IMR-90 (cell line): ENCODE data around the gene AKT1S1. TPM values are rescaled to one million over a fixed set of nuclear protein-coding genes. Genes with fewer than 3 reads are reported as not detected.

ENCODE experiments used
- ATAC-seq: fragments of 200-7000 bp; cut with Tn5 transposase; 2 replicates; pipeline ENCODE4 v1.9.1; 2020; ENCODE audit warnings: low read depth, mild to moderate bottlenecking, moderate library complexity
- BruUV-seq: library from RNA; stranded (reverse); fragments of 400-500 nt; replicated peaks from 2 replicates; lab custom pipeline; 2021; lab: Mats Ljungman, UMichigan
- CTCF ChIA-PET: fragments of 300-600 bp; formaldehyde crosslinking; extraction: SDS; loops from one replicate; lab custom pipeline; 2021; ENCODE audit warnings: antibody characterized with exemption; lab: Yijun Ruan, JAX
- POLR2A ChIA-PET: fragments of 300-600 bp; sonication (Branson Sonifier 250); formaldehyde crosslinking; loops from one replicate; lab custom pipeline; 2022; ENCODE audit warnings: antibody characterized with exemption; ENCODE audit not compliant: unreplicated experiment; lab: Charles Lee
- DNase-seq: peaks from one replicate; pipeline ENCODE4 v3.0.0; 2013
- H2AFZ ChIP-seq: replicated peaks from 2 replicates; pipeline ENCODE3; 2013; ENCODE audit warnings: low read length, mild to moderate bottlenecking; ENCODE audit not compliant: poor library complexity
- H2AK5ac ChIP-seq: 2 replicates; pipeline ENCODE4 v1.6.1; 2013; ENCODE audit warnings: low read depth, low read length, inconsistent platforms
- H2AK9ac ChIP-seq: replicated peaks from 2 replicates; pipeline ENCODE3; 2013; ENCODE audit warnings: mild to moderate bottlenecking, low read depth, low read length, moderate library complexity; ENCODE audit not compliant: poor library complexity
- H2BK120ac ChIP-seq: 2 replicates; pipeline ENCODE4 v1.6.1; 2013; ENCODE audit warnings: low read depth, low read length, inconsistent platforms
- H2BK15ac ChIP-seq: 3 replicates; pipeline ENCODE4 v1.6.1; 2013; ENCODE audit warnings: low read depth, low read length, inconsistent platforms
- H2BK20ac ChIP-seq: 2 replicates; pipeline ENCODE4 v1.6.1; 2013; ENCODE audit warnings: low read depth, mild to moderate bottlenecking, inconsistent platforms, low read length, moderate library complexity
- H2BK5ac ChIP-seq: 2 replicates; pipeline ENCODE4 v1.6.1; 2013; ENCODE audit warnings: mild to moderate bottlenecking, low read depth, low read length, inconsistent platforms; ENCODE audit not compliant: poor library complexity, severe bottlenecking
- H3K14ac ChIP-seq: replicated peaks from 2 replicates; pipeline ENCODE4 v1.6.1; 2013; ENCODE audit warnings: low read depth, low read length, inconsistent platforms
- H3K18ac ChIP-seq: 2 replicates; pipeline ENCODE4 v1.6.1; 2013; ENCODE audit warnings: low read depth, low read length, control low read depth
- H3K23ac ChIP-seq: 2 replicates; pipeline ENCODE4 v1.6.1; 2013; ENCODE audit warnings: low read depth, low read length, inconsistent platforms
- H3K27ac ChIP-seq: 2 replicates; pipeline ENCODE4 v1.5.1; 2013; ENCODE audit warnings: mild to moderate bottlenecking, control low read depth, low read length; ENCODE audit not compliant: insufficient read depth
- H3K27me3 ChIP-seq: 2 replicates; pipeline ENCODE4 v1.6.1; 2013; ENCODE audit warnings: low read length; ENCODE audit not compliant: control insufficient read depth, insufficient read depth
- H3K36me3 ChIP-seq: 2 replicates; pipeline ENCODE4 v1.6.1; 2013; ENCODE audit warnings: low read length, mixed read lengths; ENCODE audit not compliant: control insufficient read depth, insufficient read depth
- H3K4ac ChIP-seq: 2 replicates; pipeline ENCODE4 v1.6.1; 2013; ENCODE audit warnings: low read depth, low read length, inconsistent platforms
- H3K4me1 ChIP-seq: 2 replicates; pipeline ENCODE4 v1.6.1; 2013; ENCODE audit warnings: low read length, mixed read lengths; ENCODE audit not compliant: control insufficient read depth, insufficient read depth
- H3K4me2 ChIP-seq: 2 replicates; pipeline ENCODE4 v1.6.1; 2013; ENCODE audit warnings: low read depth, mild to moderate bottlenecking, control low read depth, low read length, moderate library complexity
- H3K4me3 ChIP-seq: 2 replicates; pipeline ENCODE4 v1.5.1; 2013; ENCODE audit warnings: low read depth, mild to moderate bottlenecking, control low read depth, low read length, moderate library complexity; ENCODE audit not compliant: insufficient read depth
- H3K56ac ChIP-seq: 2 replicates; pipeline ENCODE4 v1.6.1; 2013; ENCODE audit warnings: low read length, inconsistent platforms; ENCODE audit not compliant: insufficient read depth; ENCODE audit errors: extremely low read depth
- H3K79me1 ChIP-seq, 2 experiments: 2 replicates each; pipeline ENCODE4 v1.6.1; 2013; ENCODE audit warnings: low read length in 2 of 2, inconsistent platforms in 1 of 2, low read depth in 1 of 2
- H3K9ac ChIP-seq: 2 replicates; pipeline ENCODE4 v1.6.1; 2013; ENCODE audit warnings: low read depth, low read length, control low read depth
- H3K9me1 ChIP-seq: 2 replicates; pipeline ENCODE4 v1.6.1; 2013; ENCODE audit warnings: low read length, inconsistent platforms; ENCODE audit not compliant: insufficient read depth
- H3K9me3 ChIP-seq: 2 replicates; pipeline ENCODE4 v1.6.1; 2013; ENCODE audit warnings: low read length; ENCODE audit not compliant: control insufficient read depth, insufficient read depth
- H4K20me1 ChIP-seq: 2 replicates; pipeline ENCODE4 v1.6.1; 2013; ENCODE audit warnings: low read length, inconsistent platforms; ENCODE audit not compliant: insufficient read depth
- H4K5ac ChIP-seq: 2 replicates; pipeline ENCODE4 v1.6.1; 2013; ENCODE audit warnings: mild to moderate bottlenecking, low read depth, low read length, control low read depth
- H4K8ac ChIP-seq, 2 experiments: 2 replicates each; pipeline ENCODE4 v1.6.1; 2013; ENCODE audit warnings: low read depth in 2 of 2, low read length in 2 of 2, control low read depth in 1 of 2, inconsistent platforms in 1 of 2
- H4K91ac ChIP-seq: 2 replicates; pipeline ENCODE4 v1.6.1; 2013; ENCODE audit warnings: low read depth, low read length, inconsistent platforms; ENCODE audit not compliant: insufficient read depth
- BHLHE40 ChIP-seq: fragments of 150-350 bp; IDR thresholded peaks from 2 replicates; pipeline ENCODE4 v1.6.1; 2016; ENCODE audit warnings: mild to moderate bottlenecking, low read depth, low read length
- CEBPB ChIP-seq: IDR thresholded peaks from 2 replicates; pipeline ENCODE4 v1.6.1; 2012; ENCODE audit warnings: low read depth, low read length, improper control_type of control experiment
- CHD1 ChIP-seq: IDR thresholded peaks from 2 replicates; pipeline ENCODE4 v1.6.1; 2012; ENCODE audit warnings: low read depth, low read length, improper control_type of control experiment
- FOS ChIP-seq: fragments of 150-350 bp; IDR thresholded peaks from 2 replicates; pipeline ENCODE4 v1.6.1; 2016; ENCODE audit warnings: low read depth, low read length
- MAZ ChIP-seq: IDR thresholded peaks from 2 replicates; pipeline ENCODE4 v1.6.1; 2012; ENCODE audit warnings: low read depth, mild to moderate bottlenecking, low read length, improper control_type of control experiment, moderate library complexity, borderline replicate concordance
- POLR2A ChIP-seq: IDR thresholded peaks from 2 replicates; pipeline ENCODE4 v1.6.1; 2012; ENCODE audit warnings: mild to moderate bottlenecking, low read depth, low read length
- RCOR1 ChIP-seq: IDR thresholded peaks from 2 replicates; pipeline ENCODE4 v1.6.1; 2012; ENCODE audit warnings: mild to moderate bottlenecking, low read length, improper control_type of control experiment; ENCODE audit not compliant: insufficient replicate concordance
- SMC3 ChIP-seq: fragments of 150-350 bp; IDR thresholded peaks from 2 replicates; pipeline ENCODE4 v1.6.1; 2016; ENCODE audit warnings: low read depth, mild to moderate bottlenecking, antibody characterized with exemption, low read length, moderate library complexity
- WGBS, 2 experiments: methylation state at CpG; one replicate each; pipeline versions ENCODE4 v1.1.5 to v1.1.7; 2013; ENCODE audit warnings: missing lambda C conversion rate in 2 of 2; ENCODE audit not compliant: insufficient read length in 1 of 2; ENCODE audit errors: extremely low coverage in 2 of 2; 5-methylcytosine and 5-hydroxymethylcytosine counted together
- dilution Hi-C: fragments of 300-500 bp; cut with HindIII; formaldehyde crosslinking; loops from one replicate; pipeline ENCODE4 v1.14.3; 2018; ENCODE audit warnings: low sequenced_read_pairs; ENCODE audit not compliant: unreplicated experiment
- in situ Hi-C: fragments of 300-500 bp; cut with MboI; formaldehyde crosslinking; loops from 3 replicates; pipeline ENCODE4 v1.14.3; 2019; ENCODE audit warnings: low sequenced_read_pairs, inconsistent platforms, mixed read lengths
- intact Hi-C: fragments of 100-400 bp; cut with micrococcal nuclease; formaldehyde crosslinking; loops from 2 replicates; pipeline ENCODE4 v1.10.0; 2022
- polyA plus RNA-seq, 3 experiments: library from polyadenylated mRNA; depleted of rRNA; stranded (reverse); fragments of >200 nt; gene quantifications; 2 replicates each; pipeline ENCODE4 v1.2.3, GENCODE V29; 2012; ENCODE audit warnings: low replicate concordance in 1 of 3
- total RNA-seq: library from RNA; depleted of rRNA; stranded (reverse); fragments of >200 nt; gene quantifications from 2 replicates; pipeline ENCODE4 v1.2.3, GENCODE V29; 2012

Gene AKT1S1
- total and polyA plus RNA-seq, 2 of the 4 experiments (the other 2 are of a cell fraction), result 3.6 to 54.4 TPM

- WGBS, 2 experiments, result 1% methylated on average over 53 of the region's 98 CpGs; no CpG with 5 or more reads in 1 of the 2 experiments
- Histone ChIP-seq H3K27ac (peak within 1 kb of the TSS; percentile 94), H2AK9ac (peak within 1 kb of the TSS; percentile 99), H4K5ac (peak within 1 kb of the TSS; percentile 86), H3K9ac (peak within 1 kb of the TSS; percentile 90), H3K79me1 (peaks cover 27 to 79% of the 10 kb centered on the region in 2 experiments), H2BK120ac (peak within 1 kb of the TSS; percentile 70), H3K9me1 (peaks cover 15% of the 10 kb centered on the region), H4K20me1 (peaks cover 49% of the 10 kb centered on the region), H4K8ac (peak within 1 kb of the TSS; percentile 92 to 94), H2BK15ac (peak within 1 kb of the TSS; percentile 22; the same call in 1 of the 3 replicates), H3K27me3 (no peaks in the 10 kb centered on the region), H3K56ac (peak within 1 kb of the TSS; percentile 88), H2BK5ac (peak within 1 kb of the TSS; percentile 86), H2AFZ (peak within 1 kb of the TSS; percentile 90), H3K4ac (peak within 1 kb of the TSS; percentile 97), H3K9me3 (no peaks in the 10 kb centered on the region), H3K23ac (peak within 1 kb of the TSS; percentile 87; the same call in 1 of the 2 replicates), H3K18ac (peak within 1 kb of the TSS; percentile 74), H3K36me3 (peaks cover 16% of the 10 kb centered on the region; the same call in 1 of the 2 replicates), H2BK20ac (no peak within 1 kb of the TSS), H2AK5ac (peak within 1 kb of the TSS; percentile 96), H3K4me1 (peaks cover 16% of the 10 kb centered on the region), H4K91ac (peak within 1 kb of the TSS; percentile 90), H3K4me3 (peak within 1 kb of the TSS; percentile 60), H3K4me2 (peak within 1 kb of the TSS; percentile 94), H3K14ac (peak within 1 kb of the TSS; percentile 98)
- BruUV-seq, result no TSS peak
- POLR2A ChIA-PET, result interaction anchor here (0.6 to 0.9 kb wide), 3 partner anchors 25 to 210 kb away, joined by 3 to 4 read pairs (median 4); no protein-coding TSS in a partner anchor
- ATAC-seq (peak; percentile 85), DNase-seq (peak; percentile 91)
- CTCF ChIA-PET, result no interaction called here
- intact Hi-C loops, result no loop called here
- in situ Hi-C loops, result loop anchor here (10.0 kb wide), 1 partner anchor 166 kb away; the partner anchor contains the start of gene ADM5
- TF ChIP-seq BHLHE40, result peak; percentile 96
- no peak for TF ChIP-seq RCOR1
- peak; percentile 89 for TF ChIP-seq MAZ
- TF ChIP-seq CHD1, result peak; percentile 99; the same call in 1 of the 2 replicates
- no peak for TF ChIP-seq SMC3
- TF ChIP-seq CEBPB, result no peak
- TF ChIP-seq POLR2A, result peak; percentile 84
- TF ChIP-seq FOS, result no peak
- dilution Hi-C loops, result no loop called here
Measured at GRCh38 chr19:49850487-49851342, 26.4 kb downstream of the AKT1S1 start, which contains the start of gene PTOV1. TSS of gene PTOV1 (plus strand) at chr19:49851159.
